Spleen (tissue), 7 donors: ENCODE data around the gene GC.

Experiments used
- POLR2A ChIP-seq, 3 donors: fragments of 450-650 bp; IDR thresholded peaks; one replicate each; pipeline ENCODE4 v1.5.1; 2017; ENCODE audit warnings: antibody characterized with exemption in 3 of 3, mild to moderate bottlenecking in 1 of 3
- POLR2AphosphoS5 ChIP-seq, 3 donors: sonication (generic); formaldehyde crosslinking; IDR thresholded peaks; one replicate each; pipeline ENCODE4 v1.5.1; 2017; ENCODE audit warnings: antibody characterized with exemption in 3 of 3
- TF ChIP-seq, protein P1 (sequence below), 11 experiments: fragments of 200-600 bp in 7 of 11; fragments of 450-650 bp in 4 of 11; sonication (generic) in 4 of 11; IDR thresholded peaks in 8 of 11; conservative IDR thresholded peaks in 3 of 11; 1 replicate in 7 of 11; 2 replicates in 4 of 11; pipeline versions ENCODE4 v1.4.0 to v1.8.0; 2016 to 2021; ENCODE audit warnings: antibody characterized with exemption in 11 of 11, inconsistent platforms in 4 of 11, mild to moderate bottlenecking in 1 of 11
- donor health status: DM: no; HTN: no; CAD: no; lungs with moderate emphysema.
- donor health status: DM: no; HTN: no; CAD: no.
- donor health status: DM: no; HTN: no; CAD: no.

DNA sequence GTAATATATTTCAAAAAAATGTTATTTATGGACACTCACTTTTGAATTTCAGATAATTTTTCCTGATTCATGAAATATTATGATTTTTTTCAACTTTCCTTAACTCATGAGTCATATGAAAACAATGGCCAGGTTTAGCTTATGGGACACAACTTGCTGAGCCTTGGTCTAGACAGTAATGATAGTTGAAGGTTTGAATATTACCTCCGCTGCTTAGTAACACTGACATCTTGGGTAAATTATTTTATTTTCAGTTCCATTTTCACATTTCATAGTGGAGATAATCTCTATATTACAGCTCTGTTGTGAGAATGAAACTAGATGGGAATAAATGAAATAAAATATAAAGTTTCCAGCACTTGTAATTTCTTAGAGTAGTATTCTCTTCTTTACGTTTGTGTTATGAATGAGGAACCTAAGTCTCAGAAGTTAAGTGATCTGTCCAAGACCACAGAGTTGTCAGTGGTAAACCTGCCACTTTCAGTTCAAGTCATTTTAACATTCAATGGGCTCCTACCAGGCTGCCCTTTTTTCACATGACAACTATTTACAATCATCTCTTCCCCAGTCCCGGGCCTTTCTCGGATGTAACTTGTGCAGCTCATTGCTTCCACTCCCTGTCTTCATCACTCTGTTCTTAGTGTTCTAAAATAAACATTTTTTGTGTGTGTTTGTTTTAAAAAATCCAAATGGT lies 46.8 kb upstream of the GC start:
- TF ChIP-seq POLR2A (IDR thresholded peaks at IDR 0.05) (no peak), POLR2AphosphoS5 (IDR thresholded peaks at IDR 0.05) (no peak)
- TF ChIP-seq, protein P1, sequence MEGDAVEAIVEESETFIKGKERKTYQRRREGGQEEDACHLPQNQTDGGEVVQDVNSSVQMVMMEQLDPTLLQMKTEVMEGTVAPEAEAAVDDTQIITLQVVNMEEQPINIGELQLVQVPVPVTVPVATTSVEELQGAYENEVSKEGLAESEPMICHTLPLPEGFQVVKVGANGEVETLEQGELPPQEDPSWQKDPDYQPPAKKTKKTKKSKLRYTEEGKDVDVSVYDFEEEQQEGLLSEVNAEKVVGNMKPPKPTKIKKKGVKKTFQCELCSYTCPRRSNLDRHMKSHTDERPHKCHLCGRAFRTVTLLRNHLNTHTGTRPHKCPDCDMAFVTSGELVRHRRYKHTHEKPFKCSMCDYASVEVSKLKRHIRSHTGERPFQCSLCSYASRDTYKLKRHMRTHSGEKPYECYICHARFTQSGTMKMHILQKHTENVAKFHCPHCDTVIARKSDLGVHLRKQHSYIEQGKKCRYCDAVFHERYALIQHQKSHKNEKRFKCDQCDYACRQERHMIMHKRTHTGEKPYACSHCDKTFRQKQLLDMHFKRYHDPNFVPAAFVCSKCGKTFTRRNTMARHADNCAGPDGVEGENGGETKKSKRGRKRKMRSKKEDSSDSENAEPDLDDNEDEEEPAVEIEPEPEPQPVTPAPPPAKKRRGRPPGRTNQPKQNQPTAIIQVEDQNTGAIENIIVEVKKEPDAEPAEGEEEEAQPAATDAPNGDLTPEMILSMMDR (IDR thresholded peaks at IDR 0.05 in 8 of 11, conservative IDR thresholded peaks at IDR 0.05 in 3 of 11), result no peak
